Measurements from ENCODE around the gene SNX9.
"Not testable (repeated sequence)": the region's sequence is repeated elsewhere in the genome, so short reads cannot be mapped to it uniquely, and the experiment has no call there.

SNX9 gene

GRCh38 chr6:157929076-157929475 lies 106.0 kb downstream of the SNX9 start:
- no peak for DNase-seq

- DNase-seq: no peak
These were observed 106.8 kb downstream of the SNX9 start for GRCh38 chr6:157929765-157930319.

DNA sequence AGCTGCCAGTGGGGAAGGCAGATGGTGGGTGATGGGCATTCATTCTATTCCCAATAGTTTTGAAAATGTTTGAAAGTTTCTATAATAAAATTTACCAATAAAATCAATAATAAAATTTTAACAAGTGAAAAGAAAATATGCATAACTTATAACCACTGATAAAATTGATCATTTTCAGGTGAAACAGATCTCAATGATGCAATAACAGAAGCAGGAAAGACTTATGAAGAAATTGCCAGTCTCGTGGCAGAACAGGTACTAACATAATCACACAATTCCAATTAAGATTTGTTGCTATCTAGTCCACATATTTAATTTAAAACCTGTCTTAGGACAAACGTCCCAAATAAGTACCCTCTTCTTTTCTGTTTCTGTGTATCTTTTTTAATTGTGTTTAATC lies 112.7 kb downstream of the SNX9 start:
- no peak for DNase-seq

GRCh38 chr6:157937318-157937717 lies 114.3 kb downstream of the SNX9 start:
- no peak for DNase-seq

DNA sequence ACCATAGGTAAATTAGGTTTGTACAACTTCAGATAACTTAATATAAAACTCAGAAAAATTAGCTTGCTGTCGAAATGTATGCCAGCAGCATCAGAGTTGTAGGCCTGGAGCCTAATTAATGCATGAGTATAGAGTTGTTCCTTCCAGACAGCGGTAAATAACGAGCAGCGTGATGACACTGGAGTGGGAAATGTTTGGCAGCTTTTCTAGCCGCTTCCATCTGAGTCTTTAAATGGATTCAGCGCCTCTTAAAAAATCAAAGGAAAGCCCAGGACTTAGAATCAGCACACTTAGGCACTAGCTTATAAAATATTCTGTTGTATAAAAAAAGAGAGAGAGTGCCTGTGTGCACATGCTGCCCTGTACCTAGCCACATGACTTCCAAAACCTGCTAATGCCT lies 114.9 kb downstream of the SNX9 start:
- no peak for DNase-seq

DNA sequence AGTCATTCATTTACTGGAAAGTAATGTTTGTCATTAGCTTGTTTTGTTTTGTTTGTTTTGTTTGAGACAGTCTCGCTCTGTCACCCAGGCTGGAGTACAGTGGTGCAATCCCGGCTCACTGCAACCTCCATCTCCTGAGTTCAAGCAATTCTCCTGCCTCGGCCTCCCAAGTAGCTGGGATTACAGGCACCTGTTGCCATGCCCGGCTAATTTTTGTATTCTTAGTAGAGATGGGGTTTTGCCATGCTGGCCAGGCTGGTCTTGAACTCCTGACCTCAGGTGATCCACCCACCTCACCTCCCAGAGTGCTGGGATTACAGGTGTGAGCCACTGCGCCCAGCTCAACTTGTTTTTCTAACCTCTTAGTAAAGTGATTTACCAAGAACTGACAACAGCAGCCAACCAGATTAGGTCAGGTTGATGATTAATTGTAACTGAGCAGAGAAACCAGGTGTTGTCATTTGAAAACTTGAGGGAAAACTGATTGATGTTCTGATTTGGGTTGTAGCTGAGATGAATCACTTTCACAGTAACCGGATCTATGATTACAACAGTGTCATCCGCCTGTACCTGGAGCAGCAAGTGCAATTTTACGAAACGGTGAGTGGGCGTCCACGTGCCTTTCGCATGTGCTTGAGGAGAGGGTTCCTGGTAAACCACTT lies 117.5 kb downstream of the SNX9 start:
- peak; percentile 45 to 61 for DNase-seq

DNA sequence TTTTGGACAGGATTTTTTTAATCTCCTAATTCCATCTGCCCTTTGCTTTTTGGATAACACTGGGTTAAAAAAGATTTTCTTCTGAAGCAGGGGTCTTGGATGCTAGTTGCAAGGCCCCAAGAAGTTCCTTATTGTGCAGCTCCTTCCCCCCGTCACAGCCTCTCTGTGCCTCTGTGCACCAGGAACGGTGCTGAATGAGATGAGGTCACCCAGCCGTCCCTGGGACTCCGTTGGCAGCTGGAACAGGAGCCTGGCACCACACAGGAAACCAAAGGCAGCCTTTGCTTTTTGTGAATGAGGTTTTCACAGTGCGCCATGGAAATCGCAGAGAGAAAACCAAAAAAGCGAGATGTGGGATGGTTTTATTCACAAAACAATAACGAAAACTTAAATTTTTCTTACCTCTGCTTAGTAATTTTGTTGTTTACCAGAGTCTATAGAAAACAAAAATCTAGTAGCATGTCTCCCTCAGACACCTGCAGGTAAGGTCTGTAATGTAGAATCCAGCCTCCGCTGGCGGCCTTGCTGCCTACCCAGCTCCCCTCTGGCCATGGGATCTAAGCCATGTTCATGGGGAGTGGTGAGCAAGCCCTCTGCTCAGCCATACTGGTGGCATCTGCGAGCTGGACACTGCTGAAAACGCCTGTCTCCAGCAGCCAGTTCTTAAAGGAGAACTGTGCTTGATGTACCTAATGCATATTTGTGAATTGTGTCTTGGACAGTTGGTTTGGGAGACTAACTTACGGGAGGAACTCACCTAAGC lies 118.2 kb downstream of the SNX9 start:
- no peak for DNase-seq

DNA sequence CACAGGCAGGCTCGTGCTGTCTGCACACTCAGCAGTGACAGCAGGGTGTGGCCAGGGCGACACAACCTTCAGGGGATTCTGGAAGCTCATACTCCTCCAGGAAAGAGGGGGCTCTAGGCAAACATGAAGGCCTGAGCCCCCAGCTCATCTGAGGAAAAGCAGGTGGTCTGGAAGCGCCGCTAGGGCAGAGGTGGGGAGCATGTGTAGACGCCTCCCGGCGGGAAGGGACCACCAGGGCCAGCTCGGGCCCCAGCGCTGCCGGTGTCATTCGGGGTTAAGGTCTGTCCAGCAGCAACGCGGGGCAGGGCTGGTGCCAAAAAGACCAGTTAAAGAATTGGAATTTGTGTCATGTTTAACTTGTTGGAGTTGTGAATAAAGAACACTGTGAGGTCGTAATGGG lies 119.3 kb downstream of the SNX9 start:
- no peak for DNase-seq

DNA sequence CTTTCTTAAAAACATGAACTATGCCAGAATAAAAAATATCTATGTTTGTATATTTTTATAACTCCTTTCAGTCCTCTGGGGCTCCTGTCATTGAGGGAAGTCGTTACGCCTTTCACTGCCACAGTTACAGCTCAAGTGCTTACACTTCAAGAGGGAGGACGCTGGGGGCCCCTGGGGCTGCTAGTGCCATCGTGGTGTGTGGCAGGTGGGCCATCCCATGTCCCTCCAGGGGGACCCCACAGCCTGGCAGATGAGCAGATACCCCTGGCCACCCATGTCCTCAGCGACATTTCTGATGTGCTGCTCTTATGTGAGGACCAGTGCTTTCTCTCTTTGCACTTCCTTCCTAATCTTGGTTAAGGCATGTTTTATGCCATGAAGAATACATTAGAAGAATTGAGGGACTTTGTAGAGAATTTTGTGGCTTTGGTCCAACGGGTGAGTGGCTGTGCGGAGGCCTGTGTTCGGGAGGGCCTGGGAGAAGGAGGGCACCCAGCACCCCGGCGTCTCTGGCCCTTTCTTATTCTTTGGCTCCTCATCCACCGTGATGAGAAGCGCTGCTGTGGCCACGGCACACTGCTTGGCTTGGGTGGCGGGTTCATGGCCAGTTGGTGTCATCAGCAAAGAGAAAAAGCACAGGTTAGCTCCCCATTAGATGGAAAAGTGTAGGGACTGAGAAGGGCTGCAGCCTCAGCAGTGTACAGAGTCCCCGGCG lies 120.4 kb downstream of the SNX9 start:
- no peak for DNase-seq

GRCh38 chr6:157943964-157944283 lies 120.9 kb downstream of the SNX9 start:
- DNase-seq: no peak

DNA sequence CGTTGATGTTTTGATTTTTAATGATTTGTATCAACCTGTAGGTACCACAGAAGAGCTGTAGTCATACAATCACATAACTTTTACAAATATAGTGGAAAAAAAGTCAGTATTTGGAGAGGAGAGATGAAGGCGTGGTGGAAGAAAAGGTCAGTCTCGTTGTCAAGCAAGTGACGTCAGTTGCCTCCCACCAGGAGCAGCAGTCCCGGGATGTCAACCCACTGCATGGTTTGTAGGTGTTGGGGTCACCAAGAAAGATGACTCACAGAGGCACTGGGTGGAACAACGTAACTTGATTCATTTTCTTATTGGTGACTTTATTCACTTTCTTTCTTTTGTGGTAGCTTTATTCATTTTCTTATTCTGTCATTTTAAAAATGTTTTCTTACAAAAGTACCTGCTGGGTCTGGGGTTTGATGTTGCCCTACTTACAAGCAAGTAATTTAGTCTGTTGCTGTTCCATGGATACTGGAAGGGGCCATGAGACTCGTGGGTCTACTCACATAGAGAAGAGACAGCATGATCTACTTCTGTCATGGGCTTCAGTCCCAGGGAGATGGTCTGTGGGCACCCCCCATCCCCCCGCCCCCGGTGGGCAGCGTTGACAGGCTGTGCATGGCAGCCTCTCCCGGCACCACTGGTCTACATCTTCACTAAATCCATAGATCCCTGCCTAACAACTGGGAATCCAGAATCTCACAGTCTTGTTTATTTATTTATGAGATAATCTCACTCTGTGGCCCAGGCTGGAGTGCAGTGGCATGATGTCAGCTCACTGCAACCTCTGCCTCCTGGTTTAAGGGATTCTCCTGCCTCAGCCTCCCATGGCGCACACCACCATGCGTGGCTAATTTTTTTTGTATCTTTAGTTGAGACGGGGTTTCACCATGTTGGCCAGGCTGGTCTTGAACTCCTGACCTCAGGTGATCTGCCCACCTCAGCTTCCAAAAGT lies 122.2 kb downstream of the SNX9 start:
- peak; percentile 30 to 77 for DNase-seq

DNA sequence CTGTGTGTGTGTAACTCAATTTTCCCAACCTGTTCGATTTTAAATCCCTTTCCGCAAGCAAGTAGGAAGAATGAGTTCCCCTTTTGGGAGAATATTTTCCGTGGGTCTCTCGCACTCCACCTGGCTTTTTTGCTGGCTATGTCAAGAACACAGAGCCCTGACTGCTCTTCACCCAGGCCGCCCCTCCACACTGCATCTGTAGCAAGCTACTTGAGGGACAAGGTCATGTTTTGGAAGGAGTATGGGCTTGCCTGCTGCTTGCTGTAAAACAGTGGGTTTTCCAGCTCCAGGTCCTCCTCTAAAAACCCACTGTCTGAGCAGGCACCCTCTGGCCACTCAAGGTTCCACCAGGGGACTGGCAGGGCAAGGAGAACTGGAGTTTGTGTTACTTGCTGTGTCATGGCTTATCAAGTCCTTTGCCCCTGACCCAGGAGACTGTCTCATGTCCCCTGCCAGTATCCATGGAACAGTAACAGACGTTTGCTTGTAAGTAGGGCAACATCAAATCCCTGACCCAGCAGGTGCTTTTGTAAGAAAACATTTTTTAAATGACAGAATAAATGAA lies 123.1 kb downstream of the SNX9 start:
- no peak for DNase-seq

- peak in 1 of 2 experiments; percentile 16 for DNase-seq
These were observed 124.0 kb downstream of the SNX9 start for GRCh38 chr6:157946865-157947532.

- not testable (repeated sequence) for DNase-seq
These were observed 127.9 kb downstream of the SNX9 start for GRCh38 chr6:157950899-157951298.

- no peak for DNase-seq
These were observed 128.8 kb downstream of the SNX9 start for GRCh38 chr6:157951828-157952227.

DNA sequence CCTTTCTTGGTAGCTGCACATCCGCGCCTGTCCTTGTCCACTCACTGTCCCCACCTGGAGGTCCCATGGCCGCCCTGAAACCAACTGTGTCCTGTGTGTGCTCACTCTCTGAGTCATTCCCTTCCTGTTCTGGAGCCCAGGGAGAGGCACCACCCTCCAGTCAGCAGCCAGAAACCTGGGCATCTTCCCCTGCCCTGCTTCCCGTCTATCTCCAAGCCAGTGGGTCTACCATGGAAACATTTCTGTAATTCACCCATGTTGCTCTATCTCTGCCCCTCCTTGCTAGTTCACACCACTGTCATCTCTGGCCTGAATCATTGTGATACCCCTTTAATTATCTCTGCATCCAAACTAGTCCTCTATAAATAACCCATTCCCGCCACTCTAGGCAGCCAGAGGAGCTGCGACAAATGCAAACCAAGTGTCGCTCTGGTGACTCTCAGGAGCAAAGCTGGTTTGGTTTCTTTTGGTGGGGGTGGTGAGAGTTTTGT lies 129.9 kb downstream of the SNX9 start:
- no peak for DNase-seq

DNA sequence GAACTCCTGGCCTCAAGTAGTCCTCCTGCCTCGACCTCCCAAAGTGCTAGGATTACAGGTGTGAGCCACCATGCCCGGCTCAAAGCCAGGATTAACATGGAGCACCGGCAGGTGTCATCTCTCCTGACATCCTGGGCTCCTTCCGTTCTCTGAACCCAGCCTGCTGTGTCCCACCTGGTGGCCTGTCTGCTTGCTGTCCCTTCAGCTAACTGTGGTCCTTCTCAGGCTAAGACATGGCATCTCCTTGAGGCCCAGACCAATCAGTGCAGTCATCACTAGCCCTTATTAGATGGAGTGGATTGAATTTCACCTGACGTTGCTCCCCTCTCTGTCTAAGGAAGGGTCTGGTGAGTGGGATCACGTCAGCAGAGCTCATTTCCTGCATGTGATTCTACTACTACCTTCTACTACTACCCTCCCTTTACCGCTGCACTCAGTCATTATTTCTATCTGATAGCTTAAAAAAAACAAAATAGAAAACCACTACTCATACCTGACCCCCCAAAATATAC lies 130.6 kb downstream of the SNX9 start:
- no peak for DNase-seq

GRCh38 chr6:157954150-157955117 lies 131.4 kb downstream of the SNX9 start:
- no peak for DNase-seq

DNA sequence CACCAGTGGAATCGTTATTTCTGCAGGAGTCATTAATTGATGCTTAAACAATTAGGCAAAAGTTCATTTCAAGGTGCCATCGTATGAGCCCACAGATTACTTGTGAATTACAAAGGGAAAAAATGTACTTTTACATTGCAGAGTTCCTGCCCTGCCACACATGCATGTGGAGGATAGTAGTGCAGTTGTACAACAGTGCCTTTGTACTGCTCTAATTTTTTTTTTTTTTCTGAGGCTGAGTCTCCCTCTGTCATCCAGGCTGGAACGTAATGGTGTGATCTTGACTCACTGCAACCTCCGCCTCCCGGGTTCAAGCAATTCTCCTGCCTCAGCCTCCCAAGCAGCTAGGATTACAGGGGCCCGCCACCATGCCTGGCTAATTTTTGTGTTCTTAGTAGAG lies 132.6 kb downstream of the SNX9 start:
- DNase-seq: no peak

- no peak for DNase-seq
These were observed 133.2 kb downstream of the SNX9 start for GRCh38 chr6:157956171-157956730.
